Right renal cortex interstitium (tissue), 3 donors: Measurements from ENCODE around the gene RAPGEF6. TPM values are rescaled to one million over a fixed set of nuclear protein-coding genes. Genes with fewer than 3 reads are reported as not detected.
"Not testable (repeated sequence)": the region's sequence is repeated elsewhere in the genome, so short reads cannot be mapped to it uniquely, and the experiment has no call there.

Source experiments
- DNase-seq, 3 donors: peaks; one replicate each; pipeline ENCODE4 v3.0.0-alpha.2; 2013; ENCODE audit warnings: low read depth in 3 of 3, low spot score in 2 of 3
- polyA plus RNA-seq, 3 donors: library from polyadenylated mRNA; unstranded; fragments of 120-200 nt; gene quantifications; one replicate each; pipeline ENCODE4 v1.2.1, GENCODE V29; 2013; ENCODE audit not compliant: insufficient read length in 3 of 3

Gene RAPGEF6
- polyA plus RNA-seq, 3 donors = 13.3 to 18.3 (median 14.7) TPM

- no peak for DNase-seq
Observed at GRCh38 chr5:131640043-131640856, 5.2 kb upstream of the RAPGEF6 start.

GRCh38 chr5:131639148-131639547 is 4.1 kb upstream of the RAPGEF6 start:
- no peak for DNase-seq

GRCh38 chr5:131637694-131638093 is 2.7 kb upstream of the RAPGEF6 start:
- no peak for DNase-seq

- DNase-seq = peak; percentile 21 to 53 (median 29)
Observed at GRCh38 chr5:131635684-131636572, 899 bp upstream of the RAPGEF6 start.

GRCh38 chr5:131634666-131634995 is 398 bp downstream of the RAPGEF6 start:
- peak in 1 of 3 donors; percentile 18 for DNase-seq

- no peak for DNase-seq
Observed at GRCh38 chr5:131634238-131634637, 791 bp downstream of the RAPGEF6 start.

GRCh38 chr5:131633830-131634229 is 1.2 kb downstream of the RAPGEF6 start:
- DNase-seq = no peak

GRCh38 chr5:131630963-131631350 is 4.1 kb downstream of the RAPGEF6 start:
- no peak for DNase-seq

- DNase-seq = no peak
Observed at GRCh38 chr5:131630208-131630962, 4.6 kb downstream of the RAPGEF6 start.

- DNase-seq = no peak
Observed at GRCh38 chr5:131628990-131629389, 6.0 kb downstream of the RAPGEF6 start.

GRCh38 chr5:131627207-131627865 is 7.7 kb downstream of the RAPGEF6 start:
- no peak for DNase-seq

- no peak for DNase-seq
Observed at GRCh38 chr5:131622633-131623032, 12.4 kb downstream of the RAPGEF6 start.

- not testable (repeated sequence) for DNase-seq
Observed at GRCh38 chr5:131621164-131621563, 13.9 kb downstream of the RAPGEF6 start.

- DNase-seq = no peak
Observed at GRCh38 chr5:131619102-131619501, 15.9 kb downstream of the RAPGEF6 start.

GRCh38 chr5:131617140-131617822 is 17.7 kb downstream of the RAPGEF6 start:
- no peak for DNase-seq

GRCh38 chr5:131615957-131616356 is 19.1 kb downstream of the RAPGEF6 start:
- DNase-seq = no peak

GRCh38 chr5:131613423-131613822 is 21.6 kb downstream of the RAPGEF6 start:
- no peak for DNase-seq

GRCh38 chr5:131611064-131611381 is 24.0 kb downstream of the RAPGEF6 start:
- DNase-seq = no peak

GRCh38 chr5:131610198-131611063 is 24.6 kb downstream of the RAPGEF6 start:
- DNase-seq = no peak
